ENCODE results near the gene PPP1R13B. TPM values are rescaled to one million over a fixed set of nuclear protein-coding genes. Genes with fewer than 3 reads are reported as not detected.

The PPP1R13B gene
- total RNA-seq, 1 donor from 2014 or later = 7.3 TPM

- no peak for DNase-seq (ENCODE audit: low read depth)
- Histone ChIP-seq H3K4me3 (ENCODE audit: low read depth, low read length) (no peak overlapping the region), H3K27me3 (ENCODE audit: control insufficient read depth, insufficient read depth, low read length) (peaks cover 2% of the 10 kb centered on the region), H3K36me3 (ENCODE audit: control insufficient read depth, insufficient read depth, low read length) (no peaks in the 10 kb centered on the region)
- no peak for TF ChIP-seq CTCF (IDR thresholded peaks at IDR 0.05; ENCODE audit: insufficient read depth, low read length, poor library complexity, severe bottlenecking)
These were observed 15.9 kb upstream of the PPP1R13B start for GRCh38 chr14:103863245-103863644.

- Histone ChIP-seq H3K36me3 (ENCODE audit: control insufficient read depth, insufficient read depth, low read length) (no peaks in the 10 kb centered on the region), H3K4me3 (ENCODE audit: low read depth, low read length) (no peak overlapping the region), H3K27me3 (ENCODE audit: control insufficient read depth, insufficient read depth, low read length) (peaks cover 3% of the 10 kb centered on the region)
- no peak for DNase-seq (ENCODE audit: low read depth)
- no peak for TF ChIP-seq CTCF (IDR thresholded peaks at IDR 0.05; ENCODE audit: insufficient read depth, low read length, poor library complexity, severe bottlenecking)
These were observed 15.0 kb upstream of the PPP1R13B start for GRCh38 chr14:103862393-103862782.

- TF ChIP-seq CTCF (IDR thresholded peaks at IDR 0.05; ENCODE audit: insufficient read depth, low read length, poor library complexity, severe bottlenecking) = no peak
- DNase-seq (ENCODE audit: low read depth) = no peak
- Histone ChIP-seq H3K4me3 (ENCODE audit: low read depth, low read length) (no peak overlapping the region), H3K27me3 (ENCODE audit: control insufficient read depth, insufficient read depth, low read length) (peaks cover 3% of the 10 kb centered on the region), H3K36me3 (ENCODE audit: control insufficient read depth, insufficient read depth, low read length) (no peaks in the 10 kb centered on the region)
These were observed 14.3 kb upstream of the PPP1R13B start for GRCh38 chr14:103861413-103862392.

GRCh38 chr14:103859416-103860202 is 12.2 kb upstream of the PPP1R13B start:
- Histone ChIP-seq H3K36me3 (ENCODE audit: control insufficient read depth, insufficient read depth, low read length) (no peaks in the 10 kb centered on the region), H3K4me3 (ENCODE audit: low read depth, low read length) (no peak overlapping the region), H3K27me3 (ENCODE audit: control insufficient read depth, insufficient read depth, low read length) (peaks cover 3% of the 10 kb centered on the region)
- no peak for TF ChIP-seq CTCF (IDR thresholded peaks at IDR 0.05; ENCODE audit: insufficient read depth, low read length, poor library complexity, severe bottlenecking)
- DNase-seq (ENCODE audit: low read depth) = no peak

- no peaks in the 10 kb centered on the region for H3K36me3 ChIP-seq (ENCODE audit: control insufficient read depth, insufficient read depth, low read length)
These were observed 10.8 kb upstream of the PPP1R13B start for GRCh38 chr14:103858063-103858781.

More at GRCh38 chr14:103858063-103858781, 10.8 kb upstream of the PPP1R13B start:
- Histone ChIP-seq H3K4me3 (ENCODE audit: low read depth, low read length) (no peak overlapping the region), H3K27me3 (ENCODE audit: control insufficient read depth, insufficient read depth, low read length) (peaks cover 3% of the 10 kb centered on the region)
- TF ChIP-seq CTCF (IDR thresholded peaks at IDR 0.05; ENCODE audit: insufficient read depth, low read length, poor library complexity, severe bottlenecking) = no peak
- no peak for DNase-seq (ENCODE audit: low read depth)

All from kidney epithelial cell (primary cell).